B cell (primary cell): ENCODE measurements around the gene XXYLT1. TPM values are rescaled to one million over a fixed set of nuclear protein-coding genes. Genes with fewer than 3 reads are reported as not detected.

Experiments used
- ATAC-seq: fragments of 200-7000 bp; cut with Tn5 transposase; one replicate; pipeline ENCODE4 v1.10.0; 2021; ENCODE audit warnings: low read depth, mild to moderate bottlenecking, moderate number of reproducible peaks, moderate library complexity
- CTCF ChIA-PET: fragments of 350-600 bp; sonication (Branson Sonifier 250); formaldehyde crosslinking; loops from one replicate; lab custom pipeline; 2021; ENCODE audit warnings: antibody characterized with exemption, inconsistent platforms; lab: Charles Lee
- POLR2A ChIA-PET: fragments of 350-600 bp; sonication (Branson Sonifier 250); formaldehyde crosslinking; loops from one replicate; lab custom pipeline; 2021; ENCODE audit warnings: antibody characterized with exemption; lab: Charles Lee
- DNase-seq: peaks from one replicate; pipeline ENCODE4 v3.0.0; 2013
- H2AFZ ChIP-seq: 2 replicates; pipeline ENCODE4 v1.6.1; 2012; ENCODE audit warnings: mild to moderate bottlenecking, low read depth, low read length; ENCODE audit not compliant: insufficient read depth, poor library complexity, severe bottlenecking
- H3K27ac ChIP-seq, 2 donors: 1 replicate in 1 of 2; 2 replicates in 1 of 2; pipeline ENCODE4 v1.5.1; 2012 to 2013; ENCODE audit warnings: low read length in 2 of 2, mild to moderate bottlenecking in 2 of 2, moderate library complexity in 1 of 2
- H3K27me3 ChIP-seq, 4 experiments: fragments of 200-600 bp in 1 of 4; sonication (generic) in 1 of 4; replicated peaks in 1 of 4; 1 replicate in 2 of 4; 2 replicates in 2 of 4; pipeline versions ENCODE4 v1.6.1 to v1.7.0; 2013 to 2016; ENCODE audit warnings: low read length in 3 of 4, mild to moderate bottlenecking in 2 of 4, mixed read lengths in 1 of 4, moderate library complexity in 1 of 4; ENCODE audit not compliant: insufficient read depth in 4 of 4, control insufficient read depth in 3 of 4; ENCODE audit errors: control extremely low read depth in 1 of 4
- H3K36me3 ChIP-seq, 2 experiments: replicated peaks in 1 of 2; 1 replicate in 1 of 2; 2 replicates in 1 of 2; pipeline versions ENCODE4 v1.6.1 to v1.7.1; 2013; ENCODE audit warnings: low read length in 1 of 2; ENCODE audit not compliant: insufficient read depth in 2 of 2, control insufficient read depth in 1 of 2; ENCODE audit errors: control extremely low read depth in 1 of 2, extremely low read depth in 1 of 2
- H3K4me1 ChIP-seq, 2 donors: fragments of 200-600 bp in 1 of 2; sonication (generic) in 1 of 2; 1 replicate in 1 of 2; 2 replicates in 1 of 2; pipeline versions ENCODE4 v1.5.1 to v1.6.1; 2013 to 2017; ENCODE audit warnings: low read length in 2 of 2; ENCODE audit not compliant: control insufficient read depth in 2 of 2, insufficient read depth in 2 of 2
- H3K4me2 ChIP-seq: replicated peaks from 2 replicates; pipeline ENCODE3; 2012; ENCODE audit warnings: mild to moderate bottlenecking, low read depth, low read length; ENCODE audit not compliant: poor library complexity, severe bottlenecking
- H3K4me3 ChIP-seq, 5 experiments: fragments of 200-600 bp in 1 of 5; sonication (generic) in 1 of 5; 1 replicate in 3 of 5; 2 replicates in 2 of 5; pipeline versions ENCODE4 v1.5.1 to v1.7.0; 2011 to 2016; ENCODE audit warnings: low read length in 4 of 5, mild to moderate bottlenecking in 4 of 5, low read depth in 2 of 5, control low read depth in 1 of 5, moderate library complexity in 1 of 5; ENCODE audit not compliant: insufficient read depth in 1 of 5; ENCODE audit errors: control extremely low read depth in 1 of 5, extremely low read depth in 1 of 5
- H3K79me2 ChIP-seq: fragments of 200-600 bp; sonication (generic); one replicate; pipeline ENCODE4 v1.6.0; 2016; ENCODE audit warnings: low read length; ENCODE audit not compliant: control insufficient read depth, insufficient read depth
- H3K9ac ChIP-seq: fragments of 200-600 bp; sonication (generic); 2 replicates; pipeline ENCODE4 v1.6.1; 2017; ENCODE audit warnings: mild to moderate bottlenecking, low read length, moderate library complexity
- H3K9me3 ChIP-seq, 3 donors: one replicate each; pipeline versions ENCODE4 v1.6.1 to v1.7.1; 2013; ENCODE audit warnings: low read length in 2 of 3; ENCODE audit not compliant: control insufficient read depth in 2 of 3, insufficient read depth in 1 of 3; ENCODE audit errors: control extremely low read depth in 1 of 3
- H4K20me1 ChIP-seq: 2 replicates; pipeline ENCODE4 v1.6.0; 2012; ENCODE audit warnings: mild to moderate bottlenecking, low read length; ENCODE audit not compliant: insufficient read depth, control insufficient read depth, poor library complexity, severe bottlenecking
- H3K27ac Mint-ChIP-seq: one replicate; pipeline ENCODE4 v1.8.0; 2021; ENCODE audit warnings: mixed read lengths
- H3K27me3 Mint-ChIP-seq: one replicate; pipeline ENCODE4 v1.8.0; 2021; ENCODE audit warnings: mixed read lengths
- H3K4me1 Mint-ChIP-seq: one replicate; pipeline ENCODE4 v1.8.0; 2021; ENCODE audit warnings: mixed read lengths
- H3K4me3 Mint-ChIP-seq: one replicate; pipeline ENCODE4 v1.8.0; 2021; ENCODE audit warnings: mixed read lengths
- H3K9me3 Mint-ChIP-seq: one replicate; pipeline ENCODE4 v1.8.0; 2022; ENCODE audit warnings: mixed read lengths; ENCODE audit not compliant: insufficient read depth
- CTCF ChIP-seq: fragments of 200-600 bp; IDR thresholded peaks from one replicate; pipeline ENCODE4 v1.8.0; 2022; ENCODE audit warnings: antibody characterized with exemption, mild to moderate bottlenecking
- EZH2 ChIP-seq: IDR thresholded peaks from 2 replicates; pipeline ENCODE4 v1.6.1; 2012; ENCODE audit warnings: borderline replicate concordance, low read depth, mild to moderate bottlenecking, moderate library complexity, low read length; ENCODE audit not compliant: insufficient read depth, poor library complexity, severe bottlenecking
- WGBS: methylation state at CpG from one replicate; pipeline ENCODE4 v1.1.5; 2013; ENCODE audit warnings: missing lambda C conversion rate; ENCODE audit not compliant: insufficient coverage; 5-methylcytosine and 5-hydroxymethylcytosine counted together
- intact Hi-C: fragments of 100-400 bp; cut with micrococcal nuclease; formaldehyde crosslinking; loops from one replicate; pipeline ENCODE4 v1.10.0; 2022
- polyA plus RNA-seq: library from polyadenylated mRNA; depleted of rRNA; stranded (reverse); fragments of >200 nt; gene quantifications from 2 replicates; pipeline ENCODE4 v1.2.3, GENCODE V29; 2012
- total RNA-seq, 2 donors: library from RNA; stranded (reverse); fragments of 120-200 nt in 1 of 2; gene quantifications; 1 replicate in 1 of 2; 2 replicates in 1 of 2; pipeline versions ENCODE4 v1.2.3 to v1.2.4, GENCODE V29; 2013 to 2022

Gene XXYLT1
- total and polyA plus RNA-seq, 2 donors (not counting 1 experiment from before 2014, with no cell fraction given) = 2.6 to 11.2 TPM

- POLR2A ChIA-PET = no interaction called here
- intact Hi-C loops = no loop called here
- no peaks in the 10 kb centered on the region for H3K9me3 Mint-ChIP-seq
- no peak overlapping the region for H3K4me3 Mint-ChIP-seq
- ATAC-seq (peak; percentile 56), DNase-seq (no peak)
- Histone ChIP-seq H3K4me2 (no peak overlapping the region), H3K27me3 (no peaks in the 10 kb centered on the region), H4K20me1 (no peaks in the 10 kb centered on the region), H3K4me3 (no peak overlapping the region), H3K27ac (no peak overlapping the region), H2AFZ (no peak overlapping the region), H3K36me3 (no peaks in the 10 kb centered on the region), H3K79me2 (no peaks in the 10 kb centered on the region), H3K4me1 (peaks cover 5 to 10% of the 10 kb centered on the region in 2 donors), H3K9me3 (no peaks in the 10 kb centered on the region), H3K9ac (no peak overlapping the region)
- H3K27me3 Mint-ChIP-seq = no peaks in the 10 kb centered on the region
- 75% methylated on average over 12 of the region's 12 CpGs for WGBS
- peaks cover 5% of the 10 kb centered on the region for H3K4me1 Mint-ChIP-seq
- TF ChIP-seq EZH2 (no peak), CTCF (no peak)
- CTCF ChIA-PET = no interaction called here
- H3K27ac Mint-ChIP-seq = no peak overlapping the region
Measured at GRCh38 chr3:195033531-195034091, 237.3 kb downstream of the XXYLT1 start.

- Mint-ChIP-seq H3K4me3 (no peak overlapping the region), H3K9me3 (no peaks in the 10 kb centered on the region), H3K27ac (no peak overlapping the region), H3K27me3 (no peaks in the 10 kb centered on the region), H3K4me1 (peaks cover 5% of the 10 kb centered on the region)
- no peaks in the 10 kb centered on the region for H3K27me3 ChIP-seq
- intact Hi-C loops = no loop called here
- no peaks in the 10 kb centered on the region for H3K9me3 ChIP-seq
- H3K4me3 ChIP-seq = no peak overlapping the region
- no peak overlapping the region for H3K4me2 ChIP-seq
- H4K20me1 ChIP-seq = no peaks in the 10 kb centered on the region
- ChIA-PET CTCF (no interaction called here), POLR2A (no interaction called here)
- H3K9ac ChIP-seq = no peak overlapping the region
- peaks cover 5 to 10% of the 10 kb centered on the region in 2 donors for H3K4me1 ChIP-seq
- H2AFZ ChIP-seq = no peak overlapping the region
- no peaks in the 10 kb centered on the region for H3K79me2 ChIP-seq
- TF ChIP-seq EZH2 (no peak), CTCF (no peak)
- DNase-seq = no peak
- 85% methylated on average over 7 of the region's 10 CpGs for WGBS
- no peaks in the 10 kb centered on the region for H3K36me3 ChIP-seq
- ATAC-seq = no peak
- no peak overlapping the region for H3K27ac ChIP-seq
Measured at GRCh38 chr3:195032955-195033354, 238.0 kb downstream of the XXYLT1 start.
